ENCODE results near the gene CAMKK1.
A peak's percentile ranks its signal among the peaks of the same experiment; 100 is the strongest.

CAMKK1 gene

GRCh38 chr17:3827124-3827773, 65.6 kb downstream of the CAMKK1 start:
- H3K36me3 Mint-ChIP-seq (ENCODE audit: low read depth) = peaks cover 62% of the 10 kb centered on the region
- no peaks in the 10 kb centered on the region for H3K4me1 Mint-ChIP-seq
- DNase-seq = peak; percentile 63
- TF ChIP-seq CTCF (IDR thresholded peaks at IDR 0.05) = peak; percentile 68
- no peaks in the 10 kb centered on the region for H3K27me3 Mint-ChIP-seq (ENCODE audit: low read depth, poor library complexity)
- no peaks in the 10 kb centered on the region for H3K9me3 Mint-ChIP-seq
- H3K4me3 Mint-ChIP-seq = no peak overlapping the region
- H3K27ac Mint-ChIP-seq = no peak overlapping the region

- no peaks in the 10 kb centered on the region for H3K9me3 Mint-ChIP-seq
- TF ChIP-seq CTCF (IDR thresholded peaks at IDR 0.05) = no peak
- H3K4me1 Mint-ChIP-seq = no peaks in the 10 kb centered on the region
- peaks cover 67% of the 10 kb centered on the region for H3K36me3 Mint-ChIP-seq (ENCODE audit: low read depth)
- H3K27me3 Mint-ChIP-seq (ENCODE audit: low read depth, poor library complexity) = no peaks in the 10 kb centered on the region
- no peak overlapping the region for H3K4me3 Mint-ChIP-seq
- DNase-seq = no peak
- peak overlapping the region; percentile 53 for H3K27ac Mint-ChIP-seq
Observed at GRCh38 chr17:3826191-3826590, 66.7 kb downstream of the CAMKK1 start.

DNA sequence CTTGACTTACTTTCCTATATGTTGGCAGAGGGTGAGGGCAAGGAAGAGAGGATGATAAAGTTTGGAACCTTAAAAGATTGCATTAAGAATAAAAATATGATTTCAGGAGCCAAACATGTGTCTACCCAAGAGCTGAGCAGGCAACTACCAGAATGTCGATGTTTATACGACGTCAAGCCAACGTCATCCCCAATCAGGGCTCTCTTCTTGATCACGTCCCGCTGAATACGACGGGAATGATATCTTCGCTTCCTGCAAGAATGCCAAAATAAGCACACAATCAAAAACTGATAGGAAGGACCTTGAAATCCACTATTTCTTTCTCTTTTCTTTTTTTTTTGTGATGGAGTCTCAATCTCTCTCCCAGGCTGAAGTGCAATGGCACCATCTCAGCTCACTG, 71.8 kb downstream of the CAMKK1 start:
- Mint-ChIP-seq H3K27me3 (ENCODE audit: low read depth, poor library complexity) (no peaks in the 10 kb centered on the region), H3K4me3 (no peak overlapping the region), H3K27ac (no peak overlapping the region), H3K4me1 (peaks cover 5% of the 10 kb centered on the region), H3K36me3 (ENCODE audit: low read depth) (peaks cover 77% of the 10 kb centered on the region), H3K9me3 (no peaks in the 10 kb centered on the region)
- no peak for DNase-seq
- TF ChIP-seq CTCF (IDR thresholded peaks at IDR 0.05) = no peak

DNA sequence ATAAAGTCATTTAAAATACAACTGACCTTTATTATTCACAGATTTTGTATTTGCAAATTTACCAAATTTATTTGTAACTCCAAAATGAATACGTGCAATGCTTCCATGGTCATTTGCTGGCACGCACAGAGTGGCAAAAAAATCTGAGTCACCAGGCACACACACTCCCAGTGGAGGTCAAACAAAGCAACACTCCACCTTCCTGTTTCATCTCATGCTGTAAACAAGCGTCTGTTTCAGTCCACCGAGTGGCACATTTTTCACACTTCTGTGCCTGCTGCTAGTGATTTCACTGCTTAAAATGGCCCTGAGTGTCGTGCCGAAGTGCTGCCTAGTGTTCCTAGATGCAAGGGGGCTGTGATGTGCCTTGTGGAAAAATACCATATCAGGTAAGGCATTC, 74.1 kb downstream of the CAMKK1 start:
- Mint-ChIP-seq H3K4me3 (no peak overlapping the region), H3K36me3 (ENCODE audit: low read depth) (peaks cover 74% of the 10 kb centered on the region), H3K27ac (peak overlapping the region; percentile 97), H3K27me3 (ENCODE audit: low read depth, poor library complexity) (no peaks in the 10 kb centered on the region), H3K9me3 (no peaks in the 10 kb centered on the region), H3K4me1 (peaks cover 14% of the 10 kb centered on the region)
- no peak for DNase-seq
- no peak for TF ChIP-seq CTCF (IDR thresholded peaks at IDR 0.05)

DNA sequence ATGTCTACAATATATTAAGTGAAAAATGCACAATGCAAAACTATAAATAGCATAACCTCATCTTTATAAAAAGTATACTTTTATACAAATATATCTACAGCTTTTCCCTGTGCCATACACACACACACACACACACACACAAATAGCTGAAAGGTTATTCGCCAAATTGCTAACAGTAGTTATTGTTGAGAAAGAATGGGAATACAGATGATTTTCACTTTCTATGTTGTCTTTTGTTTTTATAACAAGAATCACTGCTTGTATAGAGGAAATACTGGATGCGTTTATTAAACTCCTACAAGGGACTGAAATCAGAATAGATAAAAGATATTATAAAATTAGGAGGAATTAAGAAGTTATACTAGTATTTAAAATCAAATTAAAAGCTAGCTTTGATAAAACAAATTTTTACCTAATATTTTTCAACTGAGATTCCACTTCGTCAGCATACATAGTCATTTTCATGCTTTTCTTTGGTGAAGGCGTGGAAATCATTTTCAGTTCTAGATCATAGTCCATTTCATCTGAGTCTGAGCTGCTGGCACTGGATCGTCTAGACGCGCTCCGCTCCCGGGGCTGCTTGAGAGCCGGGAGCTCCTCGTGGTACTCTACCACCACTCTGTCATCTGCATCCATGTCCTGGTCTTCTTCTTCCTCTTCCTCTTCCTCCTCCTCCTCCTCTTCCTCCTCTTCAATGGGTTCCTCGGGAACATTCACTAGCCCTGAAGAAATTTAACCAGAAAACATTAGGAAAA, 74.8 kb downstream of the CAMKK1 start:
- H3K4me3 Mint-ChIP-seq = no peak overlapping the region
- H3K36me3 Mint-ChIP-seq (ENCODE audit: low read depth) = peaks cover 74% of the 10 kb centered on the region
- no peaks in the 10 kb centered on the region for H3K9me3 Mint-ChIP-seq
- peaks cover 14% of the 10 kb centered on the region for H3K4me1 Mint-ChIP-seq
- H3K27ac Mint-ChIP-seq = no peak overlapping the region
- no peak for DNase-seq
- H3K27me3 Mint-ChIP-seq (ENCODE audit: low read depth, poor library complexity) = no peaks in the 10 kb centered on the region
- TF ChIP-seq CTCF (IDR thresholded peaks at IDR 0.05) = no peak

GRCh38 chr17:3815925-3816324, 76.9 kb downstream of the CAMKK1 start:
- H3K27ac Mint-ChIP-seq = no peak overlapping the region
- H3K9me3 Mint-ChIP-seq = no peaks in the 10 kb centered on the region
- H3K4me1 Mint-ChIP-seq = peaks cover 14% of the 10 kb centered on the region
- no peak for TF ChIP-seq CTCF (IDR thresholded peaks at IDR 0.05)
- H3K4me3 Mint-ChIP-seq = no peak overlapping the region
- no peaks in the 10 kb centered on the region for H3K27me3 Mint-ChIP-seq (ENCODE audit: low read depth, poor library complexity)
- H3K36me3 Mint-ChIP-seq (ENCODE audit: low read depth) = peaks cover 72% of the 10 kb centered on the region
- DNase-seq = no peak

Data from nephron progenitor cell (in vitro differentiated cells).